HL-60 (cell line): ENCODE measurements around the gene CPZ.

Source experiments
- DNase-seq, 2 experiments: peaks; one replicate each; pipeline ENCODE4 v3.0.0-alpha.2; 2010 to 2020; ENCODE audit warnings: low read depth in 1 of 2, low spot score in 1 of 2
- H3K27ac ChIP-seq: fragments of 250-450 bp; sonication (Bioruptor Pico); replicated peaks from 2 replicates; pipeline ENCODE4 v1.5.1; 2020; ENCODE audit warnings: mild to moderate bottlenecking, moderate library complexity
- H3K27me3 ChIP-seq: fragments of 250-450 bp; sonication (Bioruptor Pico); 2 replicates; pipeline ENCODE4 v1.5.1; 2021; ENCODE audit warnings: mild to moderate bottlenecking, moderate library complexity; ENCODE audit not compliant: insufficient read depth, poor library complexity, severe bottlenecking
- H3K4me3 ChIP-seq: replicated peaks from 2 replicates; pipeline ENCODE4 v1.5.1; 2011; ENCODE audit warnings: mild to moderate bottlenecking, control low read depth, low read length; ENCODE audit not compliant: insufficient read depth
- GABPA ChIP-seq: IDR thresholded peaks from 2 replicates; pipeline ENCODE4 v1.6.1; 2012; ENCODE audit warnings: low read depth
- POLR2AphosphoS5 ChIP-seq: IDR thresholded peaks from 2 replicates; pipeline ENCODE4 v1.6.1; 2012; ENCODE audit warnings: low read depth
- SPI1 ChIP-seq: IDR thresholded peaks from 2 replicates; pipeline ENCODE4 v1.6.1; 2012; ENCODE audit warnings: low read depth, mild to moderate bottlenecking, borderline replicate concordance
- TF ChIP-seq, protein P1 (sequence below): IDR thresholded peaks from one replicate; pipeline ENCODE4 v1.5.1; 2011; ENCODE audit warnings: low read length, control low read depth, inconsistent platforms; ENCODE audit not compliant: insufficient read depth
- TF ChIP-seq, protein P2 (sequence below): IDR thresholded peaks from 2 replicates; pipeline ENCODE4 v1.6.1; 2012; ENCODE audit warnings: low read depth; ENCODE audit not compliant: insufficient replicate concordance

The CPZ gene

DNA sequence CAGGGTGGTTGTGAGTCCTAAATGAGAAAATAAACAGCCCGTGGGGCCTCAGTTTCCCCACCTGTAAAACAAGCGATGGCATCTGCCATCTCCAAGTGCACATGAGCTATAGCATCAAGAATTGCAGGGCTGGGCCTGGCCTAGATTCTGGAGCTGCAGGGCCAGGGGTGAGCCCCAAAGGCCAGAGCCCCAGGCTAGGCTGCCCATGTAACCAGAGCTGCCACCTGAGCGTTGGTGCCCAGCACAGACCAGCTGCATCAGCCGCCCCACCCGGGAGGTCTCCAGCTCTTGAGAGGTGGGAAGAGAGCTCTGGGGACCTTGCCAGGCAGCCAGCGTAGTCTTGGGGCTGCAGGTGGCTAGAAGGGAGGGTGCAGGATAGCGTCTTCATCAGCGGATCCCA is 39.3 kb upstream of the CPZ start:
- DNase-seq = no peak

DNA sequence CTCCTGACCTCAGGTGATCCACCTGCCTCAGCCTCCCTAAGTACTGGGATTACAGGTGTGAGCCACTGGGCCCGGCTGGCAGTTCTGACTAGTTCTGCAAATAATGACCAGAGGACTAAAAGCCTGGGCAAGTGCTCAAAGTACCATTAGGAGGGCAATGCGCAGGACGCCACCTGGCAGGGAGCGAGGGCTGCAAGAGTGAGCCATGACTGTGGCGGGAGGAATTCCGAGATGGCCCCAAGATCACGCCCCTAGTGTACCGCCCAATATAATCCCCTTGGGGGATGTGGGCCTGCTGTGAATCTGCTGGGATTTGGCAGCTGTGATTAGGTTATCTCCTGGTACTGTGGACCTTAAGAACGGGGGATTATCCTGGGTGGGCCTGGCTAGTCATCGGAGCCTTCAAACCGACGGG is 38.6 kb upstream of the CPZ start:
- TF ChIP-seq, protein P1, sequence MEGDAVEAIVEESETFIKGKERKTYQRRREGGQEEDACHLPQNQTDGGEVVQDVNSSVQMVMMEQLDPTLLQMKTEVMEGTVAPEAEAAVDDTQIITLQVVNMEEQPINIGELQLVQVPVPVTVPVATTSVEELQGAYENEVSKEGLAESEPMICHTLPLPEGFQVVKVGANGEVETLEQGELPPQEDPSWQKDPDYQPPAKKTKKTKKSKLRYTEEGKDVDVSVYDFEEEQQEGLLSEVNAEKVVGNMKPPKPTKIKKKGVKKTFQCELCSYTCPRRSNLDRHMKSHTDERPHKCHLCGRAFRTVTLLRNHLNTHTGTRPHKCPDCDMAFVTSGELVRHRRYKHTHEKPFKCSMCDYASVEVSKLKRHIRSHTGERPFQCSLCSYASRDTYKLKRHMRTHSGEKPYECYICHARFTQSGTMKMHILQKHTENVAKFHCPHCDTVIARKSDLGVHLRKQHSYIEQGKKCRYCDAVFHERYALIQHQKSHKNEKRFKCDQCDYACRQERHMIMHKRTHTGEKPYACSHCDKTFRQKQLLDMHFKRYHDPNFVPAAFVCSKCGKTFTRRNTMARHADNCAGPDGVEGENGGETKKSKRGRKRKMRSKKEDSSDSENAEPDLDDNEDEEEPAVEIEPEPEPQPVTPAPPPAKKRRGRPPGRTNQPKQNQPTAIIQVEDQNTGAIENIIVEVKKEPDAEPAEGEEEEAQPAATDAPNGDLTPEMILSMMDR = no peak
- TF ChIP-seq GABPA (no peak), SPI1 (no peak), POLR2AphosphoS5 (no peak)
- TF ChIP-seq, protein P2, sequence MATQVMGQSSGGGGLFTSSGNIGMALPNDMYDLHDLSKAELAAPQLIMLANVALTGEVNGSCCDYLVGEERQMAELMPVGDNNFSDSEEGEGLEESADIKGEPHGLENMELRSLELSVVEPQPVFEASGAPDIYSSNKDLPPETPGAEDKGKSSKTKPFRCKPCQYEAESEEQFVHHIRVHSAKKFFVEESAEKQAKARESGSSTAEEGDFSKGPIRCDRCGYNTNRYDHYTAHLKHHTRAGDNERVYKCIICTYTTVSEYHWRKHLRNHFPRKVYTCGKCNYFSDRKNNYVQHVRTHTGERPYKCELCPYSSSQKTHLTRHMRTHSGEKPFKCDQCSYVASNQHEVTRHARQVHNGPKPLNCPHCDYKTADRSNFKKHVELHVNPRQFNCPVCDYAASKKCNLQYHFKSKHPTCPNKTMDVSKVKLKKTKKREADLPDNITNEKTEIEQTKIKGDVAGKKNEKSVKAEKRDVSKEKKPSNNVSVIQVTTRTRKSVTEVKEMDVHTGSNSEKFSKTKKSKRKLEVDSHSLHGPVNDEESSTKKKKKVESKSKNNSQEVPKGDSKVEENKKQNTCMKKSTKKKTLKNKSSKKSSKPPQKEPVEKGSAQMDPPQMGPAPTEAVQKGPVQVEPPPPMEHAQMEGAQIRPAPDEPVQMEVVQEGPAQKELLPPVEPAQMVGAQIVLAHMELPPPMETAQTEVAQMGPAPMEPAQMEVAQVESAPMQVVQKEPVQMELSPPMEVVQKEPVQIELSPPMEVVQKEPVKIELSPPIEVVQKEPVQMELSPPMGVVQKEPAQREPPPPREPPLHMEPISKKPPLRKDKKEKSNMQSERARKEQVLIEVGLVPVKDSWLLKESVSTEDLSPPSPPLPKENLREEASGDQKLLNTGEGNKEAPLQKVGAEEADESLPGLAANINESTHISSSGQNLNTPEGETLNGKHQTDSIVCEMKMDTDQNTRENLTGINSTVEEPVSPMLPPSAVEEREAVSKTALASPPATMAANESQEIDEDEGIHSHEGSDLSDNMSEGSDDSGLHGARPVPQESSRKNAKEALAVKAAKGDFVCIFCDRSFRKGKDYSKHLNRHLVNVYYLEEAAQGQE = no peak
- DNase-seq = no peak
- Histone ChIP-seq H3K27ac (no peak overlapping the region), H3K4me3 (no peak overlapping the region), H3K27me3 (no peaks in the 10 kb centered on the region)

More for the DNA sequence above, 39.3 kb upstream of the CPZ start:
- no peak overlapping the region for H3K4me3 ChIP-seq
- TF ChIP-seq, protein P2 = no peak
- no peak for TF ChIP-seq GABPA
- TF ChIP-seq SPI1 = no peak
- TF ChIP-seq POLR2AphosphoS5 = no peak
- TF ChIP-seq, protein P1 = no peak
- H3K27me3 ChIP-seq = no peaks in the 10 kb centered on the region
- no peak overlapping the region for H3K27ac ChIP-seq

- no peak for DNase-seq
- TF ChIP-seq, protein P2 = no peak
- no peak for TF ChIP-seq POLR2AphosphoS5
- TF ChIP-seq, protein P1 = no peak
- no peak for TF ChIP-seq SPI1
- no peak for TF ChIP-seq GABPA
- Histone ChIP-seq H3K27ac (no peak overlapping the region), H3K27me3 (no peaks in the 10 kb centered on the region), H3K4me3 (no peak overlapping the region)
These were observed 37.9 kb upstream of the CPZ start for GRCh38 chr4:8554555-8555100.
